OCI-M1 (cell line): ENCODE data around the gene FUCA2.
"Not testable (repeated sequence)": the region's sequence is repeated elsewhere in the genome, so short reads cannot be mapped to it uniquely, and the experiment has no call there.

Experiments used
- DNase-seq: peaks from one replicate; lab custom pipeline; 2025; lab: John Stamatoyannopoulos, UW

The FUCA2 gene

DNA sequence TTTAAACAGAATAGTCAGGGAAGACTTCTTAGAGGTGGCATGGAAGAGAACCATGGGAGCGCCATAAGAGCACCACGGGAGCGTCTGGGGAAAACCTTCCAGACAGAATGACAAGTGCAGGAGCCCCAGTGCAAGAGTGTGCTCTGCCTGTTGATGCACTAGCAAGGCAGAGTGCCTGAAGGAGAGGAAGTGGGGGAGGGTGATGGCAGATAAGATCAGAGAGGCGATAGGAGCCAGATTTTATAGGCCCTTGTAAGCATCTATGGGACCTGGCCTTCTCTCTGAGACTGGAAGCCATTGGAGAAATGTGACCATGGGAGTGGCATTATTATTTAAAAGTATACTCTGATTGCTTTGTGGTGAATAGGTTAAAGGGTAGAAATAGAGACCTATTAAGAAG lies 13.1 kb downstream of the FUCA2 start:
- DNase-seq = no peak

GRCh38 chr6:143496974-143497373 lies 14.5 kb downstream of the FUCA2 start:
- DNase-seq = no peak

DNA sequence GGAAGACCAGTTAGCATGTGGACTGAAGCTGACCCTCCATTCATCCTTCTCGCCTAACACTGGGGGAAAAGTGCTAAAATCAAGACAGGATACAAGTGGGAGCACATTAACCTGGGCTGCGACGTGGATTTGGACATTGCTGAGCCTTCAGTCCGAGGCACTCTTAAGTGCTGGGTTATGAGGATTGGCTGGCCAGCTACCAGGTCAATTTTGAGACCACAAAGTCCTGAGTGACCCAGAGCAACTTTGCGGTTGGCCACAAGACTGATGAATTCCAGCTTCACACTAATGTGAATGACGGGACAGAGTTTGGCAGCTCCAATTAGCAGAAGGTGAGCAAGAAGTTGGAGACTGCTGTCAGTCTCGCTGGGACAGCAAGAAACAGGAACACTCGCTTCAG lies 20.7 kb downstream of the FUCA2 start:
- no peak for DNase-seq

DNA sequence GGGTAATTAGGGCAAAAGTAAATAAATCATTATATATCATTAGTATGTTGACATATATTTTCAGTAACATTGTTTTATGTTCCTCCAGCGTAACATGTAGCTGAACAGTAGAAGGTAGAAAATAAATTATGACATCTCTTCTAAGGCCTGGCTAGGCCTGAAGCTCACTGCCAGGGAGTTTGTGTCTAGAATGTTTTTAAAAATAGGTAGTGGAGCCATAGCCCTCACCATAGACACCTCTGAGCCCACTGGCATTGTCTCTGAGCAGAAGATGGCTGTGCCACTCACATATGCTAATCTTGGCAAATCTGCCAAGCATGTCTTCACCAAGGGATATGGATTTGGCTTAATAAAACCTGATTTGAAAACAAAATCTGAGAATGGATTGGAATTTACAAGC lies 21.3 kb downstream of the FUCA2 start:
- no peak for DNase-seq

DNA sequence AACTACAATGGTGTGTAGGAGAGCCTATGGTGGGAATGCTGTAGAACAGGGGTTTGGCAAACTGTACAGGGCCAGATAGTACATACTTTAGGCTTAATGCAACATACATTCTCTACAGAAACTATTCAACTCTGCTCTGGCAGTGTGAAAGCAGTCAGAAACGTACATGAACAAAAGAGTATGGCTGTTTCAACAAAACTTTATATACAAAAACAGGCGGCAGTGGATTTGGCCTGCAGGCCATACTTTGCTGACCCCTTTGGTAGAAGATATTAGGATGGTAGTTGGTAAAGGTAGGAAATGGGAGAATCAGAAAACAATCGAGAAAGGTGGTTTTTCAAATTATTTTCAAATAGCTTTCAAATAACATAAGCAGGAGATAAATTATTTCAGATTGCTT lies 24.8 kb downstream of the FUCA2 start:
- no peak for DNase-seq

- no peak for DNase-seq
Measured at GRCh38 chr6:143485967-143486366, 25.6 kb downstream of the FUCA2 start.

- no peak for DNase-seq
Measured at GRCh38 chr6:143482593-143482992, 28.9 kb downstream of the FUCA2 start.

GRCh38 chr6:143478479-143479062 lies 32.9 kb downstream of the FUCA2 start:
- no peak for DNase-seq

GRCh38 chr6:143476545-143476944 lies 35.0 kb downstream of the FUCA2 start:
- no peak for DNase-seq

DNA sequence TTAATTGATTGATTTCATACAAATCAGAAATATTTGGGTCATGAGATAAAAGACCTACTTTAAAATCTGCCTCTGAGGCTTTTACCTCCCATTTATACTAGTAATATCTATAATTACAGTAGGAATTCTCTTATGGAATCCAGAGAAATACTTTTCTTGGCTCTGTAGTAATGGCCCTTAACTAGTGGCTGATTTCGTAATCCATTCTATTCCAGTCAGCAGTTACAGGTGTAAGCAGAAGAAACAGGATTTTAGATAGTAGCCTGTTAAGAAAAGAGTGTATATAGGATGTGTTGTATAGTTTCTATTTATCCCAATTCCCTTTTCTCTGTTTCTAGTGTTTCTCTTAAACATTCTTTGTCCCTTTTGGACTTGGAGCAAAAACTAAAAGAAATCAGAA lies 39.7 kb downstream of the FUCA2 start:
- no peak for DNase-seq

DNA sequence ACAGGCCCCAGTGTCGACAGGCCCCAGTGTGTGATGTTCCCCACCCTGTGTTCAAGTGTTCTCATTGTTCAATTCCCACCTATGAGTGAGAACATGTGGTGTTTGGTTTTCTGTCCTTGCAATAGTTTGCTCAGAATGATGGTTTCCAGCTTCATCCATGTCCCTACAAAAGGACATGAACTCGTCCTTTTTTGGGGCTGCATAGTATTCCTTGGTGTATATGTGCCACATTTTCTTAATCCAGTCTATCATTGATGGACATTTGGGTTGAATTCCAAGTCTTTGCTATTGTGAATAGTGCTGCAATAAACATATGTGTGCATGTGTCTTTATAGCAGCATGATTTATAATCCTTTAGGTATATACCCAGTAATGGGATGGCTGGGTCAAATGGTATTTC lies 42.7 kb downstream of the FUCA2 start:
- not testable (repeated sequence) for DNase-seq

DNA sequence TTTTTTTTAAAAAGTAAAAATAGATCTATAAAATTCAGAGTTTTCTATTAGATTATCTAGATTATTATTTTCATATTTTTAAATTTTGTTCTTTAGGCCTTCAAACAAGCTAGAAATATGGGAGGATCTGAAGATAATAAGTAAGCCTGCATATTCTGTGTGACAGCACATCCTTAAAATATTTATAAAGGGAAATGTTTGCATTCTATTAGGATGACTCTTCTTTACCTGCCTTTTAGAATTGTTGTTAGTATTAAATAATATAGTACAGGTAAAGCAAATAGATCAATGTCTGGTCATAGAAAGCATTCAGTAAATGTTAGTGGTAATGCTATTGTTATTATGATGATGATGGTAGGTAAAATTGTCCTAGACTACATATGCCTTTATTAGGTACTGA lies 43.5 kb downstream of the FUCA2 start:
- no peak for DNase-seq

- DNase-seq = peak; percentile 30
Measured at GRCh38 chr6:143465546-143465945, 46.0 kb downstream of the FUCA2 start.

DNA sequence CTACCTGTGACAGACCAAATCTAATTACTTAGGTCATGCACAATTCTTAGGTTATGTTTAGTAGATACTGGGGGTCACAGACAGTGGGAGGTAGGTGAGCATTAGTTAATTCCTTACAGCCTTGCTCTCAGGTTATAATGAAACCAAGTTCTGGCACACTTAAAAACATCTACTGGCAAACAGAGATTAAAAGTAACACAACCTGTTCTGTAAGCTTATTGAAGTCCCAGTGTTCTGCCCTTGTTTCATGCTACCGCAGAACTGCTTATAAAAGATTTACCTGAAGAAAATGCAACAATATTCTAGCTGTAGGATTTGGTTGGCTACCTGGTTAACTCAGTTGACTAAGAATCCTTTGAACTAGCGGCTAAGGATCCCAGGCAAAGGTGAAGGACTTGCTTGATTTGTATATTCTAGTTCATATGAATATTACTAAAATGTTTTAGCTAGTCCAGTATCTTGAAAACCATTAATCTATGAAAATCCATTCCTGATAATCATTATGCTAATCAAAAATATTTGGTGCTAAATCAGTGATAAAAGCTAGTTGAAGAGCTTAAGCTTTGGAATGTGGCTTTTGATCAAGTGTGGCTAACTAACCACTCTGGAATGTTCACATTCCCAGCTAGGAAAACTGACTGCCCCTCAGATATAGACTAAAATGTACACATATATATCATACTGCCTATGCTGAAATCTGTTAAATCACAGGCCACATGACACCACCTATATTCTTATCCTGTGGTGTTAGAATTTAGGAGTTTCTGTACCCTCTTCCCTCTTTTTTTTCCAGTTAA lies 53.8 kb downstream of the FUCA2 start:
- no peak for DNase-seq

DNA sequence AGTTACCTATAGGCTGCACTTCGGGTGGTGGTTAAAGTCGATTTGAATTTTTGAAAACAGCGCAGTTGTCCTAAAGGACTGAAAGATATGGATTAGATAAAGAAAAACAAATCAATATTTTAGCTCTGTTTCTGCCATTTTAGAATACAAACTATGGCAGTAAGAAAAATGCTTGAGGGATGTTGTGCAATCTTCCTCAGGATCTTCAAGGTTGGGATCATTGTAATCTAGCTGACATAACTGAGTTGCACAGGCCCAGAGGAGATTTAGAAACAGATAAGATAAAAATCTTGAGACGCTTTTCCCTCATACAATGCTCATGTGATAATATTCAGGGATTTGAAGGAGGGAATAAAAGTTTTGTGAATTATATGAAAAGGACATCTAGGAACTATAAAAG lies 60.0 kb downstream of the FUCA2 start:
- DNase-seq = no peak

DNA sequence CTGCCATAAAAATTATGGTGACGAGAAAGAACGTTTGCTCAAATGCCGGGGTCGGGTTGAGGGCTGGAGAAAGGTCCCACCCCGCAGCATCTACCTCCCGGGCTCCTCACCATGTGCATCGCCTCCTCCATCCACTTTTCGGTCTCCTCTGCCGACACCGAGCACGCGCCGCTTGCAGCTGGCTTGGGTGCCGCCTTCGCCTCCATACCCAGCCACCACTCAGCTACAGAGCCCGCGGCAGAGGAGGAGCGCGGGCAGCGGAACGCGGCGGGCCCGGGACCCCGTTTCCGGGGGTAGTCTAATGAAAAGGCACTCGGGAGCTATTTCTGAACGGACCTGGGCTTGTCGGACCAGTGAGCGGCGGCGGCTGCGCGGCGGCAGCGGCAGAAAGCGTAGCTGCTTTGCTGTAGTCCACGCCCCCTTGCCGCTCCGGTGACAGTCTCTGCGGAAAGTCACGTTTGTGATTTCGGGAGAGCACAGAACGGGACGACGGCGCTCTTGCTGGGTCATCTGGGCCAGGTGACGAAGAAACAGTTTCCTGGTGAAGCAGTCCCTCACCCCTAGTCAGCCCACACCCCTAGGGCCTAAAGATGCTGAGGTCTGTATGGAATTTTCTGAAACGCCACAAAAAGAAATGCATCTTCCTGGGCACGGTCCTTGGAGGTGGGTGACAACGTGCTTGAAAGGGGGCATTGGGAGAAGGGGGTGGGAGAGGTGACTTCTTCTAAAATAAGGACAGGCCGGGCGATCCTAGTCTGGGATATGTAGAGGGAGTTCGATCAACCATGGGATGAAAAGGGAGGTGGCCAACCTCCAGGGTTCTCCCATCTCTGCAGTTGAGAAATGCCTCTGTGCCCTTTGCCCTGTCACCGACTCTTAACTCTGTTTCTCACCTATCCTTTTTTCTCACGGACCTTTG lies 60.8 kb downstream of the FUCA2 start, which contains the start of the genes ADAT2 and PEX3:
Gene ADAT2 (minus strand): TSS at position 243 of the 919 bp plus-strand sequence. CDS start 37 bp downstream, at position 206.
Gene PEX3 (plus strand): TSS at position 353 of the 919 bp plus-strand sequence. CDS start 238 bp downstream, at position 591.
- DNase-seq = peak; percentile 97

- DNase-seq = peak; percentile 94
Measured at GRCh38 chr6:143449714-143450452, 61.6 kb downstream of the FUCA2 start.

DNA sequence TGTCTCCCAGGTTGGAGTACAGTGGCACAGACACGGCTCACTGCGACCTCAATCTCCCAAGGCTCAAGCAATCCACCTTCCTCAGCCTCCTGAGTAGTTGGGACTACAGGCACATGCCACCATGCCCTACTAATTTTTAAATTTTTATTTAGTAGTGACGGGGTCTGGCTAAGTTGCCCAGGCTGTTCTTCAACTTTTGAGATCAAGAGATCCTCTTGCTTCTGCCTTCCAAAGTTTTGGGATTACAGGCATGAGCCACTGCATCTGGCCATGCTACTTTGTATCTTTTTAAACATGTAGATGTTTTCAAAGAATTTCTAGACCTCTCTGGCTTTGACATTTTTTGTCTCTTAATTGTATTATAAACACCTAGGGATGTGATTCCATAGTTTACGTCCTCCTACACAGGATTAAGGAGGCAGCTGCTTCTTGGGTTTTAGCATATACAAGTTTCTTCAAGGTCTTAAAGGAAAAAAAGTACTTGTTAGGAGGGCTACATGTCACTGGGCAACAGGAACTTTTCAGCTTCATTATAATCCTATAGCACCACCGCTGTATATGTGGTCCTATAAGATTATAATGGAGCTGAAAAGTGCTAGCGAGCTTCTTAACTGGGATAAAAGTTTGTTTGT lies 62.3 kb downstream of the FUCA2 start:
- DNase-seq = no peak

- not testable (repeated sequence) for DNase-seq
Measured at GRCh38 chr6:143447865-143448264, 63.7 kb downstream of the FUCA2 start.
